A549 treated with AZD9567 at 1 μM for 4 hours (cell line): ENCODE results near the gene YIPF7. TPM values are rescaled to one million over a fixed set of nuclear protein-coding genes. Genes with fewer than 3 reads are reported as not detected.

Experiments
- total RNA-seq: library from RNA; stranded (reverse); fragments of 200-300 nt; extraction: Qiagen RNA extraction; gene quantifications from 5 replicates; pipeline ENCODE4 v1.2.3, GENCODE V29; 2022; ENCODE audit not compliant: insufficient read depth

Gene YIPF7
- not detected in 5 replicates for total RNA-seq

DNA sequence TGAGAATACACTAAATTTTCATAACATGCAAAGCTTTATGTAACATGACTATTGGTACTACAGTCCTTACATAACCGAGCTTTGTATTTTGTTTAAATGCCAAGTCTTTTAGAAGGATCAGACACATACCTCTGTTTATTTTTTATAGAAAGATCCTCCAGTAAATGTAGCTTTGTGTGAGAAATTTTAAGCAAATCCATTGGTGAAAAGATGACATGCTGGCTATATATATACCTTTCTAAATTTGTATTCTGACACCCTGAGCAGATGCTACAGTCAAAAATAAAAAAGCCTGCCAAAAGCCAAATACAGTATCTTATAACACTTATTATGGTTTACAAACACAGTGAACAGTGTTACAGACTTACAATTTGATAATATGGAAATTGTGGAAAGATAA lies at the start of gene YIPF7:
TSS of gene YIPF7 (minus strand) at position 201 of the 400 bp plus-strand sequence. CDS start 1,525 bp downstream, outside the sequence.

DNA sequence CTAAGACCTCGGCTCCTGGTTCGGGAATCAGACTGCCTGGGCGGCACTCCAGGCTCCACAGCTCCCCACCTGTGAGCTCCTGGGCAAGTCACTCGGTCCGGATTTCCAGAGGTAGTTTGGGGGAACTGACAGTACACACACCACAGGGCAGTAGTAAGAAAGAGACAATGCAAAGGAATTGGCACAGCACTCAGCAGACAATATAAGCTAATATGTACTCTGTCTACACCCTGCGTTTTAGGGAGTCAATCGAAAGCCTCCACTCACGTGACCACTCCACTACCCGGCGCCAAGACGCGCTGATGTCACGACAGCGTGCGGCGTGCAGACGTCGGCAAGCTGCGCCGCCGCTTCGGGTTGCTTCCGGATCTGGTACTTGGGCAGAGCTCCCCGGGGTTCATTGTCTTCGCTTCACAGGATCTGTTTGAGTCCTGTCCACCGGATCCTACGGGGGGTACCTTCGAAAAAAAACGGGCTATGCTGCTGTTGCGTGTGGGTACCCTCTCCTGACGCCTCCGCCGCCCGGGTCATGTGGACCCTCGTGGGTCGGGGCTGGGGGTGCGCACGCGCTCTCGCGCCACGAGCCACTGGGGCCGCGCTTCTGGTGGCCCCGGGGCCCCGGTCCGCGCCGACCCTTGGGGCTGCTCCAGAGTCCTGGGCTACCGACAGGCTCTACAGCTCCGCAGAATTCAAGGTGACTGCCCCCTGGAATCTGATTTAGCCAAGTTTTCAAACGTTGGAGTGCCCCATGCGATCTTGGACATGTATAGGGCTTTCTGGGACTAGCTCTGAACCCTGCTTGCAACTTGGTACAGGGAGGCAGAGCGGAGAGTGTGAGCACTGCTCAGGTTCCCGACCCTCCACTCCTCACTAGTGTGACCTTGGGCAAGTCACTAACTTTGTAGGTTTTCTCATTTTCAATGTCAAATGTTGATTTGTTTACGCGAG lies 26.9 kb upstream of the YIPF7 start, which contains the start of gene GUF1:
TSS of gene GUF1 (plus strand) at position 327 of the 948 bp plus-strand sequence. CDS start at position 530, 203 bp downstream.

Other genes starting within 250 kb of the YIPF7 start
- gene KCTD8, start 202.8 kb downstream of the YIPF7 start, total RNA-seq = not detected in 5 replicates
- gene GUF1, start 26.8 kb upstream of the YIPF7 start, total RNA-seq = 8.3 to 9.4 TPM (median 9.0 TPM) in 5 replicates
- 6.2 to 19.6 TPM (median 10.6 TPM) in 5 replicates for gene GNPDA2, start 74.9 kb upstream of the YIPF7 start, total RNA-seq